Osteoblast (primary cell): Measurements from ENCODE around the gene MAP3K5. TPM values are rescaled to one million over a fixed set of nuclear protein-coding genes. Genes with fewer than 3 reads are reported as not detected.

Source experiments
- DNase-seq: peaks from one replicate; pipeline ENCODE4 v3.0.0; 2011; ENCODE audit warnings: low spot score, mixed read lengths; ENCODE audit not compliant: insufficient read length; ENCODE audit errors: missing footprints
- H2AFZ ChIP-seq: 2 replicates; pipeline ENCODE4 v1.6.0; 2011; ENCODE audit warnings: mild to moderate bottlenecking, low read length
- H3K27ac ChIP-seq: 2 replicates; pipeline ENCODE4 v1.5.1; 2011; ENCODE audit warnings: mild to moderate bottlenecking, low read depth, low read length, moderate library complexity
- H3K27me3 ChIP-seq: 2 replicates; pipeline ENCODE4 v1.6.0; 2012; ENCODE audit warnings: mild to moderate bottlenecking, control low read depth, inconsistent platforms, low read length, moderate library complexity; ENCODE audit not compliant: insufficient read depth
- H3K36me3 ChIP-seq: 2 replicates; pipeline ENCODE4 v1.5.1; 2011; ENCODE audit warnings: mild to moderate bottlenecking, low read length, control low read depth, moderate library complexity; ENCODE audit not compliant: insufficient read depth
- H3K4me1 ChIP-seq: 2 replicates; pipeline ENCODE4 v1.5.1; 2011; ENCODE audit warnings: mild to moderate bottlenecking, low read length, control low read depth, moderate library complexity; ENCODE audit not compliant: insufficient read depth
- H3K4me2 ChIP-seq: 2 replicates; pipeline ENCODE4 v1.6.0; 2011; ENCODE audit warnings: mild to moderate bottlenecking, low read length; ENCODE audit not compliant: insufficient read depth
- H3K4me3 ChIP-seq: fragments of 200-600 bp; sonication (generic); 3 replicates; pipeline ENCODE4 v1.5.1; 2012; ENCODE audit warnings: mild to moderate bottlenecking, low read length, inconsistent platforms; ENCODE audit not compliant: insufficient read depth
- H3K79me2 ChIP-seq: 2 replicates; pipeline ENCODE4 v1.6.0; 2012; ENCODE audit warnings: mild to moderate bottlenecking, low read length, control low read depth, inconsistent platforms; ENCODE audit not compliant: insufficient read depth
- H3K9me3 ChIP-seq: 2 replicates; pipeline ENCODE4 v1.5.1; 2011; ENCODE audit warnings: low read depth, low read length, control low read depth
- H4K20me1 ChIP-seq: 2 replicates; pipeline ENCODE4 v1.6.0; 2012; ENCODE audit warnings: mild to moderate bottlenecking, low read length, control low read depth; ENCODE audit not compliant: insufficient read depth
- CTCF ChIP-seq: IDR thresholded peaks from 2 replicates; pipeline ENCODE4 v1.5.1; 2011; ENCODE audit warnings: mild to moderate bottlenecking, low read depth, low read length, moderate library complexity; ENCODE audit errors: extremely low read depth
- total RNA-seq: library from RNA; depleted of rRNA; stranded (reverse); fragments of >200 nt; gene quantifications from 2 replicates; pipeline ENCODE4 v1.2.3, GENCODE V29; 2012

Gene MAP3K5
- total RNA-seq, 1 donor: 8.3 TPM

GRCh38 chr6:136546331-136546730 lies 245.9 kb downstream of the MAP3K5 start:
- Histone ChIP-seq H3K27ac (no peak overlapping the region), H3K9me3 (no peaks in the 10 kb centered on the region), H3K27me3 (peaks cover 54% of the 10 kb centered on the region), H3K4me3 (no peak overlapping the region), H3K4me1 (peaks cover 10% of the 10 kb centered on the region), H3K79me2 (no peaks in the 10 kb centered on the region), H2AFZ (no peak overlapping the region), H4K20me1 (no peaks in the 10 kb centered on the region), H3K36me3 (no peaks in the 10 kb centered on the region), H3K4me2 (no peak overlapping the region)
- DNase-seq: no peak
- TF ChIP-seq CTCF: no peak

GRCh38 chr6:136544326-136544725 lies 248.0 kb downstream of the MAP3K5 start:
- H3K27me3 ChIP-seq: peaks cover 41% of the 10 kb centered on the region
- no peaks in the 10 kb centered on the region for H4K20me1 ChIP-seq
- H3K36me3 ChIP-seq: no peaks in the 10 kb centered on the region
- no peaks in the 10 kb centered on the region for H3K79me2 ChIP-seq
- no peak overlapping the region for H2AFZ ChIP-seq
- DNase-seq: no peak
- H3K4me2 ChIP-seq: no peak overlapping the region
- no peak for TF ChIP-seq CTCF
- no peaks in the 10 kb centered on the region for H3K9me3 ChIP-seq
- no peak overlapping the region for H3K4me3 ChIP-seq
- no peak overlapping the region for H3K27ac ChIP-seq
- no peaks in the 10 kb centered on the region for H3K4me1 ChIP-seq

GRCh38 chr6:136541395-136541794 lies 250.9 kb downstream of the MAP3K5 start:
- Histone ChIP-seq H3K4me2 (no peak overlapping the region), H3K4me1 (no peaks in the 10 kb centered on the region), H3K27ac (no peak overlapping the region), H3K4me3 (no peak overlapping the region), H3K9me3 (no peaks in the 10 kb centered on the region), H2AFZ (no peak overlapping the region), H3K27me3 (peaks cover 22% of the 10 kb centered on the region), H3K36me3 (no peaks in the 10 kb centered on the region), H4K20me1 (no peaks in the 10 kb centered on the region), H3K79me2 (no peaks in the 10 kb centered on the region)
- no peak for DNase-seq
- no peak for TF ChIP-seq CTCF

- no peak for DNase-seq
- peaks cover 16% of the 10 kb centered on the region for H3K27me3 ChIP-seq
- H3K27ac ChIP-seq: no peak overlapping the region
- no peaks in the 10 kb centered on the region for H3K9me3 ChIP-seq
- H4K20me1 ChIP-seq: no peaks in the 10 kb centered on the region
- no peak overlapping the region for H2AFZ ChIP-seq
- H3K79me2 ChIP-seq: no peaks in the 10 kb centered on the region
- H3K36me3 ChIP-seq: no peaks in the 10 kb centered on the region
- TF ChIP-seq CTCF: no peak
- H3K4me2 ChIP-seq: no peak overlapping the region
- H3K4me3 ChIP-seq: no peak overlapping the region
- no peaks in the 10 kb centered on the region for H3K4me1 ChIP-seq
These were observed 252.2 kb downstream of the MAP3K5 start for GRCh38 chr6:136539967-136540652.
